ENCODE measurements around the gene RAE1. TPM values are rescaled to one million over a fixed set of nuclear protein-coding genes. Genes with fewer than 3 reads are reported as not detected.

The RAE1 gene
- total and polyA plus RNA-seq, 3 donors from 2014 or later = 111 to 292 (median 157) TPM

DNA sequence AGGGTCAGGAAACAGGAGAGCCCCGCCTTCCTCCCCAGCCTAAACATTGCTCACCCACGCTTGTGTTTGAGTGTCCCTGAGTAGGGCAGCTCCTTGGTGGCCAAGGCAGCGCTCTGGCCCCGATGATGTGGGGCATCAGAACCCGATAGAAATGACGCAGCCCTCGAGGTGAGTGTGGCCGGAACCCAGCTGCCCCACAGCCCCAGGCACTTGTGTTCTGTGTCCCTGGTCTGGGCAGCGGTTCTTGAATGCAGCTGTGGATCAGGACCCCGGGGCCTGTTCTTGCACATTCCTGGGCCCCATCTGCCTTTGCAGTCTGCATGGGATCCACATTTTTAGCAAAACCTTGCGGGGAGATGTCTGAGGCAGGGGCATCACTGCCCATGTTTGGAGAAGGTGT lies 53.0 kb downstream of the RAE1 start:
- no peak overlapping the region for H3K27ac ChIP-seq
- H3K4me3 ChIP-seq = no peak overlapping the region
- H3K9me3 ChIP-seq = no peaks in the 10 kb centered on the region
- H3K36me3 ChIP-seq (ENCODE audit: low read depth, missing control alignments) = no peaks in the 10 kb centered on the region
- TF ChIP-seq POLR2A (IDR thresholded peaks at IDR 0.05) = no peak
- TF ChIP-seq, protein P1, sequence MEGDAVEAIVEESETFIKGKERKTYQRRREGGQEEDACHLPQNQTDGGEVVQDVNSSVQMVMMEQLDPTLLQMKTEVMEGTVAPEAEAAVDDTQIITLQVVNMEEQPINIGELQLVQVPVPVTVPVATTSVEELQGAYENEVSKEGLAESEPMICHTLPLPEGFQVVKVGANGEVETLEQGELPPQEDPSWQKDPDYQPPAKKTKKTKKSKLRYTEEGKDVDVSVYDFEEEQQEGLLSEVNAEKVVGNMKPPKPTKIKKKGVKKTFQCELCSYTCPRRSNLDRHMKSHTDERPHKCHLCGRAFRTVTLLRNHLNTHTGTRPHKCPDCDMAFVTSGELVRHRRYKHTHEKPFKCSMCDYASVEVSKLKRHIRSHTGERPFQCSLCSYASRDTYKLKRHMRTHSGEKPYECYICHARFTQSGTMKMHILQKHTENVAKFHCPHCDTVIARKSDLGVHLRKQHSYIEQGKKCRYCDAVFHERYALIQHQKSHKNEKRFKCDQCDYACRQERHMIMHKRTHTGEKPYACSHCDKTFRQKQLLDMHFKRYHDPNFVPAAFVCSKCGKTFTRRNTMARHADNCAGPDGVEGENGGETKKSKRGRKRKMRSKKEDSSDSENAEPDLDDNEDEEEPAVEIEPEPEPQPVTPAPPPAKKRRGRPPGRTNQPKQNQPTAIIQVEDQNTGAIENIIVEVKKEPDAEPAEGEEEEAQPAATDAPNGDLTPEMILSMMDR (IDR thresholded peaks at IDR 0.05) = no peak
- H3K27me3 ChIP-seq = no peaks in the 10 kb centered on the region
- WGBS, 2 donors = 92 to 93% methylated on average over 10 to 11 of the region's 11 CpGs
- DNase-seq = no peak
- intact Hi-C loops (cut with DNase I; ENCODE audit: low total_unique reads) = no loop called here
- peaks cover 36% of the 10 kb centered on the region for H3K4me1 ChIP-seq

DNA sequence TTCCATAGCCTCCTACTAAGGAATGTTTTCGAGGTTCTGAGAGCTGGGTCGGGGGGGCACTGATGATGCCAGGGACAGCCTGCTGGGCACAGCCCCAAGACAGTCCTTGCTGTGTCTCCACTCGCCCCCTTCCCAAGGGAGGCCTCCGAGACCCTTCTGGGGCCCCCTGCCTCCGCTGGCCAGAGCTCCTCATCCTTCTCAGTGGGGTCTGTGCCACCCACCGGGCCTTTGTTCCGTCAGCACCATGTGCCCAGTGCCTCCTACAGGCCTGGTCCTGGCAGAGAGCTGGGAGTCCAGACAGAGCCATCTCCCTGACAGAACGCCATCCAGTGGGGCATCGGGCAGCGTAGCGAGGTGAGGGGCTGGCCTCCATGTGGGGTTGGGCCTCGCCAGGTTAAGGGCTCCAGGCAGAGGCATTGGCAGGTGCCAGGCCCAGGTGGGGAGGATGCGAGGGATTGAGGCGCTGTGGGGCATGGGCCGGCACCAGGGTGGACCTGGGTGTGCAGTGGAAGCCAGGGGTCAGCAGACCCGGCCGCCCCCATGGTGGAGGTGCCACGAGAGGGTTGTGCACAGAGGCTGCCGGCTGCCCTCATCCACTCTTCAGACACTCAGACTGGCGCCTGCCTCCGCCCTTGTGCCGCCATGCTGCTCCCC lies 53.5 kb downstream of the RAE1 start:
- no peaks in the 10 kb centered on the region for H3K27me3 ChIP-seq
- H3K4me1 ChIP-seq = peaks cover 36% of the 10 kb centered on the region
- WGBS, 2 donors = 88 to 94% methylated on average over 14 to 17 of the region's 22 CpGs
- no peak overlapping the region for H3K27ac ChIP-seq
- H3K36me3 ChIP-seq (ENCODE audit: low read depth, missing control alignments) = no peaks in the 10 kb centered on the region
- no peak for TF ChIP-seq POLR2A (IDR thresholded peaks at IDR 0.05)
- TF ChIP-seq, protein P1 (IDR thresholded peaks at IDR 0.05) = no peak
- intact Hi-C loops (cut with DNase I; ENCODE audit: low total_unique reads) = no loop called here
- no peaks in the 10 kb centered on the region for H3K9me3 ChIP-seq
- no peak for DNase-seq
- H3K4me3 ChIP-seq = no peak overlapping the region

DNA sequence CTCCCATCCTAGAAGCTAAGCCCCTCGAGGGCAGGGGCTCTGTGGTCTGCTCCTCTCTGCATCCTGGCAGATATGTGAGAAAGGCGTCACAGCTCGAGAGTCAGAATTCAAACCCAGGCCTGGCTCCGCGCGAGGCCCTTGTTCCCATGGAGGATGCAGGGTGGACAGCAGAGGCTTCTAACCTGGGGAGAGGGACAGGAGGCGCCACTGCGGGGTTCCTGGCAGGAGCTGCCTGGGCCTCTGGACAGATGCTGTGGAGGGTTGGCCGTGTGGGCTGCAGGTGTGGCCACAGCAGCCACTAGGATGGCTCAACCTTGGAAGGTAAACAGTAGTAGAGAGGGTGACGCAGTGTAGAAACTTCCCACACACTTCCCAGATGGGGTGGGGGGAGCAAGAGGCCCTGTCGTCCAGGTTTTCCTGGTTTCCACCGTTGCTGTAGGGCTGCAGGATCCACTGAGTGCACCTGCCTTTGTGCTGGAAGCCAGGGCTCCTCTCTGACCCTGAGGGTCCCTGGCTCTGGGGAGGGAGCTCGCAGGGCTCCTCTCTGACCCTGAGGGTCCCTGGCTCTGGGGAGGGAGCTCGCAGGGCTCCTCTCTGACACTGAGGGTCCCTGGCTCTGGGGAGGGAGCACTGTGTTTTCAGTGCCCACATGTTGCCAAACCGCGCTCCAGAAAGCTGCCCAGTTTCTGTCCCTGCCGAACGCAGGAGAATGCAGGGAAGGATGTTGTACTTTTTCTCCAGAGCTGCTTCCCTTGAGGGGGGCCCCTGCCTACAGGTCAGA lies 54.4 kb downstream of the RAE1 start:
- TF ChIP-seq, protein P1 (IDR thresholded peaks at IDR 0.05) = no peak
- TF ChIP-seq POLR2A (IDR thresholded peaks at IDR 0.05) = no peak
- Histone ChIP-seq H3K27ac (no peak overlapping the region), H3K36me3 (ENCODE audit: low read depth, missing control alignments) (no peaks in the 10 kb centered on the region), H3K9me3 (no peaks in the 10 kb centered on the region), H3K27me3 (no peaks in the 10 kb centered on the region), H3K4me3 (no peak overlapping the region), H3K4me1 (peaks cover 36% of the 10 kb centered on the region)
- intact Hi-C loops (cut with DNase I; ENCODE audit: low total_unique reads) = no loop called here
- no peak for DNase-seq
- WGBS, 2 donors = 78 to 86% methylated on average over 11 to 17 of the region's 18 CpGs

DNA sequence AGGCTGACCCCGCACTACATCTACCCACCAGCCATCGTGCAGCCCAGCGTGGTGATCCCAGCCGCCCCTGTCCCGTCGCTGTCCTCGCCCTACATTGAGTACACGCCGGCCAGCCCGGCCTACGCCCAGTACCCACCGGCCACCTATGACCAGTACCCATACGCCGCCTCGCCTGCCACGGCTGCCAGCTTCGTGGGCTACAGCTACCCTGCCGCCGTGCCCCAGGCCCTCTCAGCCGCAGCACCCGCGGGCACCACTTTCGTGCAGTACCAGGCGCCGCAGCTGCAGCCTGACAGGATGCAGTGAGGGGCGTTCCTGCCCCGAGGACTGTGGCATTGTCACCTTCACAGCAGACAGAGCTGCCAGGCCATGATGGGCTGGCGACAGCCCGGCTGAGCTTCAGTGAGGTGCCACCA lies 56.5 kb downstream of the RAE1 start:
- Histone ChIP-seq H3K27me3 (no peaks in the 10 kb centered on the region), H3K27ac (no peak overlapping the region), H3K4me3 (no peak overlapping the region), H3K36me3 (ENCODE audit: low read depth, missing control alignments) (no peaks in the 10 kb centered on the region), H3K9me3 (no peaks in the 10 kb centered on the region), H3K4me1 (peaks cover 40% of the 10 kb centered on the region)
- no peak for DNase-seq
- TF ChIP-seq, protein P1 (IDR thresholded peaks at IDR 0.05) = no peak
- TF ChIP-seq POLR2A (IDR thresholded peaks at IDR 0.05) = no peak
- 95 to 96% methylated on average over 15 to 29 of the region's 29 CpGs for WGBS, 2 donors
- intact Hi-C loops (cut with DNase I; ENCODE audit: low total_unique reads) = no loop called here

All from testis (tissue), 3 donors.